ES-I3 (cell line): ENCODE data around the gene MED13L.
"Not testable (repeated sequence)": the region's sequence is repeated elsewhere in the genome, so short reads cannot be mapped to it uniquely, and the experiment has no call there.

Source experiments
- H3K36me3 ChIP-seq: 2 replicates; pipeline ENCODE4 v1.6.1; 2013; ENCODE audit warnings: mild to moderate bottlenecking, low read length, control low read depth, moderate library complexity; ENCODE audit not compliant: insufficient read depth
- H3K4me1 ChIP-seq: 2 replicates; pipeline ENCODE4 v1.6.1; 2013; ENCODE audit warnings: mild to moderate bottlenecking, control low read depth, low read length; ENCODE audit not compliant: insufficient read depth
- H3K9ac ChIP-seq: 2 replicates; pipeline ENCODE4 v1.6.1; 2013; ENCODE audit warnings: low read depth, mild to moderate bottlenecking, low read length, moderate library complexity
- H3K9me3 ChIP-seq: 2 replicates; pipeline ENCODE4 v1.6.1; 2013; ENCODE audit warnings: mild to moderate bottlenecking, low read length, moderate library complexity; ENCODE audit not compliant: control insufficient read depth, insufficient read depth

Gene MED13L

GRCh38 chr12:115988212-115988611 is 289.3 kb downstream of the MED13L start:
- no peak overlapping the region for H3K9ac ChIP-seq
- peaks cover 14% of the 10 kb centered on the region for H3K36me3 ChIP-seq
- no peaks in the 10 kb centered on the region for H3K9me3 ChIP-seq
- H3K4me1 ChIP-seq: peaks cover 7% of the 10 kb centered on the region; the same call in 1 of the 2 replicates

GRCh38 chr12:115984616-115985015 is 292.9 kb downstream of the MED13L start:
- H3K36me3 ChIP-seq: peaks cover 8% of the 10 kb centered on the region
- no peak overlapping the region for H3K9ac ChIP-seq
- peaks cover 10% of the 10 kb centered on the region for H3K4me1 ChIP-seq
- H3K9me3 ChIP-seq: no peaks in the 10 kb centered on the region

GRCh38 chr12:115983226-115983798 is 294.2 kb downstream of the MED13L start:
- Histone ChIP-seq H3K36me3 (peaks cover 8% of the 10 kb centered on the region), H3K4me1 (peaks cover 9% of the 10 kb centered on the region), H3K9ac (no peak overlapping the region), H3K9me3 (no peaks in the 10 kb centered on the region)

- Histone ChIP-seq H3K36me3 (peaks cover 7% of the 10 kb centered on the region), H3K9me3 (no peaks in the 10 kb centered on the region), H3K4me1 (peaks cover 3% of the 10 kb centered on the region; the same call in 1 of the 2 replicates), H3K9ac (no peak overlapping the region)
These were observed 297.2 kb downstream of the MED13L start for GRCh38 chr12:115980339-115980738.

GRCh38 chr12:115979851-115980250 is 297.6 kb downstream of the MED13L start:
- Histone ChIP-seq H3K9ac (no peak overlapping the region), H3K36me3 (peaks cover 8% of the 10 kb centered on the region), H3K4me1 (peaks cover 3% of the 10 kb centered on the region; the same call in 1 of the 2 replicates), H3K9me3 (no peaks in the 10 kb centered on the region)

- Histone ChIP-seq H3K9ac (no peak overlapping the region), H3K36me3 (peaks cover 8% of the 10 kb centered on the region), H3K9me3 (no peaks in the 10 kb centered on the region), H3K4me1 (peaks cover 3% of the 10 kb centered on the region; the same call in 1 of the 2 replicates)
These were observed 298.1 kb downstream of the MED13L start for GRCh38 chr12:115979351-115979750.

GRCh38 chr12:115976829-115977228 is 300.7 kb downstream of the MED13L start:
- not testable (repeated sequence) for H3K9ac ChIP-seq, H3K4me1 ChIP-seq, H3K36me3 ChIP-seq, H3K9me3 ChIP-seq

- Histone ChIP-seq H3K4me1 (peaks cover 3% of the 10 kb centered on the region; the same call in 1 of the 2 replicates), H3K36me3 (peaks cover 24% of the 10 kb centered on the region), H3K9ac (no peak overlapping the region), H3K9me3 (no peaks in the 10 kb centered on the region)
These were observed 302.1 kb downstream of the MED13L start for GRCh38 chr12:115975411-115975810.

GRCh38 chr12:115973968-115974724 is 303.3 kb downstream of the MED13L start:
- H3K4me1 ChIP-seq: no peaks in the 10 kb centered on the region
- peaks cover 24% of the 10 kb centered on the region for H3K36me3 ChIP-seq
- H3K9me3 ChIP-seq: no peaks in the 10 kb centered on the region
- H3K9ac ChIP-seq: no peak overlapping the region

GRCh38 chr12:115973066-115973465 is 304.4 kb downstream of the MED13L start:
- Histone ChIP-seq H3K9ac (no peak overlapping the region), H3K4me1 (no peaks in the 10 kb centered on the region), H3K36me3 (peaks cover 28% of the 10 kb centered on the region), H3K9me3 (no peaks in the 10 kb centered on the region)

GRCh38 chr12:115972241-115972640 is 305.3 kb downstream of the MED13L start:
- peaks cover 32% of the 10 kb centered on the region; the same call in 1 of the 2 replicates for H3K36me3 ChIP-seq
- H3K9ac ChIP-seq: no peak overlapping the region
- H3K9me3 ChIP-seq: no peaks in the 10 kb centered on the region
- H3K4me1 ChIP-seq: no peaks in the 10 kb centered on the region

GRCh38 chr12:115968211-115968610 is 309.3 kb downstream of the MED13L start:
- Histone ChIP-seq H3K9me3 (no peaks in the 10 kb centered on the region), H3K4me1 (no peaks in the 10 kb centered on the region), H3K36me3 (peaks cover 29% of the 10 kb centered on the region; the same call in 1 of the 2 replicates), H3K9ac (no peak overlapping the region)

- no peaks in the 10 kb centered on the region for H3K4me1 ChIP-seq
- peaks cover 20% of the 10 kb centered on the region for H3K36me3 ChIP-seq
- H3K9ac ChIP-seq: no peak overlapping the region
- no peaks in the 10 kb centered on the region for H3K9me3 ChIP-seq
These were observed 311.1 kb downstream of the MED13L start for GRCh38 chr12:115966376-115966775.

GRCh38 chr12:115964626-115965025 is 312.9 kb downstream of the MED13L start:
- Histone ChIP-seq H3K9ac (no peak overlapping the region), H3K9me3 (no peaks in the 10 kb centered on the region), H3K36me3 (peaks cover 18% of the 10 kb centered on the region), H3K4me1 (no peaks in the 10 kb centered on the region)

- Histone ChIP-seq H3K9me3 (no peaks in the 10 kb centered on the region), H3K9ac (no peak overlapping the region), H3K4me1 (no peaks in the 10 kb centered on the region), H3K36me3 (peaks cover 18% of the 10 kb centered on the region)
These were observed 313.3 kb downstream of the MED13L start for GRCh38 chr12:115964214-115964613.
